ENCODE results near the gene PLOD1.
"Not testable (repeated sequence)": the region's sequence is repeated elsewhere in the genome, so short reads cannot be mapped to it uniquely, and the experiment has no call there.

PLOD1 gene

GRCh38 chr1:12008355-12008754 is 73.8 kb downstream of the PLOD1 start:
- DNase-seq: not testable (repeated sequence)

GRCh38 chr1:12009318-12009947 is 74.9 kb downstream of the PLOD1 start:
- no peak for DNase-seq

- DNase-seq: no peak
Observed at GRCh38 chr1:12010746-12011570, 76.4 kb downstream of the PLOD1 start.

- DNase-seq: no peak
Observed at GRCh38 chr1:12011998-12012397, 77.5 kb downstream of the PLOD1 start.

GRCh38 chr1:12012560-12013316 is 78.2 kb downstream of the PLOD1 start:
- no peak for DNase-seq

GRCh38 chr1:12014141-12014991 is 79.8 kb downstream of the PLOD1 start:
- DNase-seq: peak; percentile 20

- DNase-seq: peak; percentile 23
Observed at GRCh38 chr1:12015001-12015491, 80.5 kb downstream of the PLOD1 start.

- no peak for DNase-seq
Observed at GRCh38 chr1:12015499-12015898, 81.0 kb downstream of the PLOD1 start.

GRCh38 chr1:12016182-12016581 is 81.7 kb downstream of the PLOD1 start:
- DNase-seq: no peak

GRCh38 chr1:12019858-12020509 is 85.5 kb downstream of the PLOD1 start:
- no peak for DNase-seq

GRCh38 chr1:12021616-12022015 is 87.1 kb downstream of the PLOD1 start:
- no peak for DNase-seq

GRCh38 chr1:12022036-12022435 is 87.5 kb downstream of the PLOD1 start:
- DNase-seq: no peak

Measured in fibroblast of skin of back (primary cell).